ENCODE data around the gene EPHA8. TPM values are rescaled to one million over a fixed set of nuclear protein-coding genes. Genes with fewer than 3 reads are reported as not detected.

EPHA8 gene
- total RNA-seq, 1 experiment from 2014 or later = 3.8 TPM

- TF ChIP-seq NR1H2 (CRISPR knock-in tag; IDR thresholded peaks at IDR 0.05) (no peak), CTCF (IDR thresholded peaks at IDR 0.05) (no peak)
Measured at GRCh38 chr1:22582661-22583635, 19.7 kb downstream of the EPHA8 start (continued).

- peak; percentile 31; the same call in 1 of the 2 replicates for ATAC-seq
- POLR2A ChIA-PET = no interaction called here
Measured at GRCh38 chr1:22584001-22584562, 20.8 kb downstream of the EPHA8 start.

GRCh38 chr1:22584970-22585369 is 21.7 kb downstream of the EPHA8 start:
- CTCF ChIA-PET = no interaction called here
- H3K9me3 Mint-ChIP-seq = no peaks in the 10 kb centered on the region
- no peaks in the 10 kb centered on the region for H3K4me1 Mint-ChIP-seq
- DNase-seq (ENCODE audit: low spot score) (no peak), ATAC-seq (no peak)
- H3K27me3 Mint-ChIP-seq (ENCODE audit: low read depth) = no peaks in the 10 kb centered on the region; the same call in 1 of the 2 replicates
- POLR2A ChIA-PET = no interaction called here
- no peaks in the 10 kb centered on the region for H3K36me3 Mint-ChIP-seq
- 0 out of 2 replicates have a peak overlapping the region, but pooled peaks have one; percentile 38 for H3K27ac Mint-ChIP-seq
- H3K4me3 Mint-ChIP-seq = no peak overlapping the region
- TF ChIP-seq PRDM15 (CRISPR knock-in tag; IDR thresholded peaks at IDR 0.05) (no peak), TEAD4 (CRISPR knock-in tag; IDR thresholded peaks at IDR 0.05) (no peak), SOX15 (CRISPR knock-in tag; IDR thresholded peaks at IDR 0.05) (no peak), ARID4B (CRISPR knock-in tag; IDR thresholded peaks at IDR 0.05; ENCODE audit: borderline replicate concordance) (no peak), CREB1 (CRISPR knock-in tag; IDR thresholded peaks at IDR 0.05) (no peak), OVOL2 (CRISPR knock-in tag; IDR thresholded peaks at IDR 0.05; ENCODE audit: borderline replicate concordance) (no peak), CTCF (IDR thresholded peaks at IDR 0.05) (no peak)

More at GRCh38 chr1:22584001-22584562, 20.8 kb downstream of the EPHA8 start:
- H3K36me3 Mint-ChIP-seq = peaks cover 3% of the 10 kb centered on the region; the same call in 1 of the 2 replicates
- no peak for DNase-seq (ENCODE audit: low spot score)
- no peak overlapping the region for H3K4me3 Mint-ChIP-seq
- CTCF ChIA-PET = interaction anchor here (0.8 to 2.6 kb wide), 3 partner anchors 55 to 58 kb away, joined by 4 to 8 read pairs (median 4); no protein-coding TSS in a partner anchor
- H3K27ac Mint-ChIP-seq = no peak overlapping the region
- peaks cover 4% of the 10 kb centered on the region for H3K9me3 Mint-ChIP-seq
- no peak for TF ChIP-seq ATF2 (CRISPR knock-in tag; IDR thresholded peaks at IDR 0.05; ENCODE audit: borderline replicate concordance, low read depth)
- TF ChIP-seq NR3C1 (CRISPR knock-in tag; conservative IDR thresholded peaks at IDR 0.05; ENCODE audit: low read depth) = no peak
- no peak for TF ChIP-seq NFE2L1 (CRISPR knock-in tag; IDR thresholded peaks at IDR 0.05)
- TF ChIP-seq FOXJ3 (CRISPR knock-in tag; IDR thresholded peaks at IDR 0.05; ENCODE audit: borderline replicate concordance) = no peak
- no peak for TF ChIP-seq SMAD4 (CRISPR knock-in tag; IDR thresholded peaks at IDR 0.05)
- TF ChIP-seq CBFB (CRISPR knock-in tag; IDR thresholded peaks at IDR 0.05; ENCODE audit: low read depth) = no peak
- no peaks in the 10 kb centered on the region; the same call in 1 of the 2 replicates for H3K27me3 Mint-ChIP-seq (ENCODE audit: low read depth)
- H3K4me1 Mint-ChIP-seq = no peaks in the 10 kb centered on the region
